Osteoblast (primary cell): Measurements from ENCODE around the gene FBXW11. TPM values are rescaled to one million over a fixed set of nuclear protein-coding genes. Genes with fewer than 3 reads are reported as not detected.

ENCODE experiments used
- DNase-seq: peaks from one replicate; pipeline ENCODE4 v3.0.0; 2011; ENCODE audit warnings: low spot score, mixed read lengths; ENCODE audit not compliant: insufficient read length; ENCODE audit errors: missing footprints
- H2AFZ ChIP-seq: 2 replicates; pipeline ENCODE4 v1.6.0; 2011; ENCODE audit warnings: mild to moderate bottlenecking, low read length
- H3K27ac ChIP-seq: 2 replicates; pipeline ENCODE4 v1.5.1; 2011; ENCODE audit warnings: mild to moderate bottlenecking, low read depth, low read length, moderate library complexity
- H3K27me3 ChIP-seq: 2 replicates; pipeline ENCODE4 v1.6.0; 2012; ENCODE audit warnings: mild to moderate bottlenecking, control low read depth, inconsistent platforms, low read length, moderate library complexity; ENCODE audit not compliant: insufficient read depth
- H3K36me3 ChIP-seq: 2 replicates; pipeline ENCODE4 v1.5.1; 2011; ENCODE audit warnings: mild to moderate bottlenecking, low read length, control low read depth, moderate library complexity; ENCODE audit not compliant: insufficient read depth
- H3K4me1 ChIP-seq: 2 replicates; pipeline ENCODE4 v1.5.1; 2011; ENCODE audit warnings: mild to moderate bottlenecking, low read length, control low read depth, moderate library complexity; ENCODE audit not compliant: insufficient read depth
- H3K4me2 ChIP-seq: 2 replicates; pipeline ENCODE4 v1.6.0; 2011; ENCODE audit warnings: mild to moderate bottlenecking, low read length; ENCODE audit not compliant: insufficient read depth
- H3K4me3 ChIP-seq: fragments of 200-600 bp; sonication (generic); 3 replicates; pipeline ENCODE4 v1.5.1; 2012; ENCODE audit warnings: mild to moderate bottlenecking, low read length, inconsistent platforms; ENCODE audit not compliant: insufficient read depth
- H3K79me2 ChIP-seq: 2 replicates; pipeline ENCODE4 v1.6.0; 2012; ENCODE audit warnings: mild to moderate bottlenecking, low read length, control low read depth, inconsistent platforms; ENCODE audit not compliant: insufficient read depth
- H3K9me3 ChIP-seq: 2 replicates; pipeline ENCODE4 v1.5.1; 2011; ENCODE audit warnings: low read depth, low read length, control low read depth
- H4K20me1 ChIP-seq: 2 replicates; pipeline ENCODE4 v1.6.0; 2012; ENCODE audit warnings: mild to moderate bottlenecking, low read length, control low read depth; ENCODE audit not compliant: insufficient read depth
- total RNA-seq: library from RNA; depleted of rRNA; stranded (reverse); fragments of >200 nt; gene quantifications from 2 replicates; pipeline ENCODE4 v1.2.3, GENCODE V29; 2012
- TF ChIP-seq, protein P1 (sequence below): IDR thresholded peaks from 2 replicates; pipeline ENCODE4 v1.5.1; 2011; ENCODE audit warnings: mild to moderate bottlenecking, low read depth, low read length, moderate library complexity; ENCODE audit errors: extremely low read depth

The FBXW11 gene
- total RNA-seq, 1 donor: 76.7 TPM

DNA sequence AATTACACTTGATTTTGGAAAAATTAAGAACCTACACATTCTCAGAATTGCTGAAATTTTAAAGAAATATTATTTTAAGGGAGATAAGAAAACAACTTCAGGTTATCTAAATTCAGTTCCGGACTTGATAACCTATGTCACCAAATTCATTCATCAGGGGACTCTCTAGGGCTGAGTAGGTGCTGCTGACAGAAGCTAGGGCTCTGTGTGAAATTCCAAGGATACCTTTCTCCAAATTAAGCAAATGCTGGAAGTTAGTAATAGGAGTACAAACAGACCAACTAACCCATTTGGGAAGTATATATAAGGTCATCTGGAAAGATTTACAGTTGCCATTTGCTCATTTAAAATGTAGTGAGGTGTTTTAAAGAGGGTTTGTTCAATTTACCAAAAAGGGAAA lies 136.5 kb downstream of the FBXW11 start:
- peaks cover 18% of the 10 kb centered on the region for H3K79me2 ChIP-seq
- H3K27me3 ChIP-seq: no peaks in the 10 kb centered on the region
- H2AFZ ChIP-seq: no peak overlapping the region
- no peak for DNase-seq
- no peak overlapping the region for H3K27ac ChIP-seq
- H3K4me1 ChIP-seq: peaks cover 47% of the 10 kb centered on the region
- H3K36me3 ChIP-seq: peaks cover 20% of the 10 kb centered on the region
- no peaks in the 10 kb centered on the region for H3K9me3 ChIP-seq
- no peak overlapping the region for H3K4me3 ChIP-seq
- TF ChIP-seq, protein P1, sequence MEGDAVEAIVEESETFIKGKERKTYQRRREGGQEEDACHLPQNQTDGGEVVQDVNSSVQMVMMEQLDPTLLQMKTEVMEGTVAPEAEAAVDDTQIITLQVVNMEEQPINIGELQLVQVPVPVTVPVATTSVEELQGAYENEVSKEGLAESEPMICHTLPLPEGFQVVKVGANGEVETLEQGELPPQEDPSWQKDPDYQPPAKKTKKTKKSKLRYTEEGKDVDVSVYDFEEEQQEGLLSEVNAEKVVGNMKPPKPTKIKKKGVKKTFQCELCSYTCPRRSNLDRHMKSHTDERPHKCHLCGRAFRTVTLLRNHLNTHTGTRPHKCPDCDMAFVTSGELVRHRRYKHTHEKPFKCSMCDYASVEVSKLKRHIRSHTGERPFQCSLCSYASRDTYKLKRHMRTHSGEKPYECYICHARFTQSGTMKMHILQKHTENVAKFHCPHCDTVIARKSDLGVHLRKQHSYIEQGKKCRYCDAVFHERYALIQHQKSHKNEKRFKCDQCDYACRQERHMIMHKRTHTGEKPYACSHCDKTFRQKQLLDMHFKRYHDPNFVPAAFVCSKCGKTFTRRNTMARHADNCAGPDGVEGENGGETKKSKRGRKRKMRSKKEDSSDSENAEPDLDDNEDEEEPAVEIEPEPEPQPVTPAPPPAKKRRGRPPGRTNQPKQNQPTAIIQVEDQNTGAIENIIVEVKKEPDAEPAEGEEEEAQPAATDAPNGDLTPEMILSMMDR: no peak
- H4K20me1 ChIP-seq: peaks cover 8% of the 10 kb centered on the region
- H3K4me2 ChIP-seq: no peak overlapping the region

DNA sequence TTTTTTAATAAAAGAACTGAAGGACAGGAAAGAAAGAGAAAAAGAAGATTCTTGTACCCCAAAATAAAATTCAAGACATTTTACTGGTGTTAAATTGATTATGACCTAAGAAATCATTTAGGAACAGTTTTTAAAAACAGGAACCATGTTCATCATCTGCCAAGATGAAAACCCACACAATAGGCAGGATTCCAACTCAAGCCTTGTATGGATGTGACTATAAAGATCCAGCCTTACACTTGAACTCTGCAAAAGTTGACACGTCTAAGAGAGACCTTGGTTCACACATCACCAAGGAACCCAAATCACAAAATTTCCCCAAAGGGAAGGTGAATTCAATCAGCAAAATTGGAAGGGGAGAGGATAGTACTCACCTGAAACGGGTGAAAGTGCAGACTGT lies 138.2 kb downstream of the FBXW11 start:
- TF ChIP-seq, protein P1: no peak
- DNase-seq: no peak
- no peak overlapping the region for H3K4me3 ChIP-seq

DNA sequence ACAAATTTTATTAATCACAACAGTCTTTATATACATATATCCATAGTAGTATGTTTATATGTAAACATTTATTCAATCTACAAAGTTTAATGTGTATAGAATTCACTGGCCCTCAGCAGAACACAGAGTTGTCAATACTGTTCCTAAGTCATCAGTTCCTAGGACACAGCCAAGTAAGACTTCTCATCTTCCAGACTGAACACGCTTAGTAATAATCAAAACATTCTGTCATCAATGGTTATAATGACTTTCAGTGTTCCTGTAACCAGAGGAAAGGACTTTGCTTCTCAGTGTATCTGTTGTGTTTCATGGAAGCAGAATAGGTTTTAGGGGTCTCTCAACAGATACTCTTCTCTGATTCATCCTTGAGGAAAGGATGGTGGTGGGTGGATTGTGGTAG lies 138.7 kb downstream of the FBXW11 start:
- H3K79me2 ChIP-seq: peaks cover 10% of the 10 kb centered on the region
- H4K20me1 ChIP-seq: no peaks in the 10 kb centered on the region
- no peak overlapping the region for H3K4me3 ChIP-seq
- H3K9me3 ChIP-seq: no peaks in the 10 kb centered on the region
- peak overlapping the region; percentile 56 for H3K4me2 ChIP-seq
- H3K36me3 ChIP-seq: peaks cover 18% of the 10 kb centered on the region
- peaks cover 49% of the 10 kb centered on the region for H3K4me1 ChIP-seq
- TF ChIP-seq, protein P1: no peak
- H3K27ac ChIP-seq: peak overlapping the region; percentile 85
- H2AFZ ChIP-seq: no peak overlapping the region
- no peaks in the 10 kb centered on the region for H3K27me3 ChIP-seq
- DNase-seq: peak; percentile 60

More for the DNA sequence above, 138.2 kb downstream of the FBXW11 start:
- H3K27ac ChIP-seq: peak overlapping the region; percentile 85
- no peak overlapping the region for H2AFZ ChIP-seq
- H3K79me2 ChIP-seq: peaks cover 10% of the 10 kb centered on the region
- H3K4me2 ChIP-seq: peak overlapping the region; percentile 56
- H3K27me3 ChIP-seq: no peaks in the 10 kb centered on the region
- peaks cover 18% of the 10 kb centered on the region for H3K36me3 ChIP-seq
- H3K9me3 ChIP-seq: no peaks in the 10 kb centered on the region
- peaks cover 1% of the 10 kb centered on the region for H4K20me1 ChIP-seq
- peaks cover 50% of the 10 kb centered on the region for H3K4me1 ChIP-seq

GRCh38 chr5:171865471-171865870 lies 141.0 kb downstream of the FBXW11 start:
- TF ChIP-seq, protein P1: no peak
- Histone ChIP-seq H4K20me1 (no peaks in the 10 kb centered on the region), H3K79me2 (peaks cover 18% of the 10 kb centered on the region), H3K4me1 (peaks cover 59% of the 10 kb centered on the region), H3K27ac (no peak overlapping the region), H3K36me3 (peaks cover 20% of the 10 kb centered on the region), H3K27me3 (no peaks in the 10 kb centered on the region), H3K4me3 (no peak overlapping the region), H2AFZ (no peak overlapping the region), H3K4me2 (no peak overlapping the region), H3K9me3 (no peaks in the 10 kb centered on the region)
- no peak for DNase-seq
